Astrocyte (in vitro differentiated cells and primary cell): ENCODE measurements around the gene ADAMTS8. TPM values are rescaled to one million over a fixed set of nuclear protein-coding genes. Genes with fewer than 3 reads are reported as not detected.

ENCODE experiments used
- DNase-seq: peaks from one replicate; pipeline ENCODE4 v3.0.0-alpha.2; 2010; ENCODE audit warnings: low read depth
- FAIRE-seq: peaks from 2 replicates; lab custom pipeline; 2011; peaks lifted over from hg19 to GRCh38; lab: Jason Lieb, UNC
- H2AFZ ChIP-seq: 2 replicates; pipeline ENCODE4 v1.6.0; 2012; ENCODE audit warnings: low read depth, low read length, inconsistent platforms
- H3K27ac ChIP-seq: 2 replicates; pipeline ENCODE4 v1.5.1; 2011; ENCODE audit warnings: low read depth, low read length, inconsistent platforms
- H3K27me3 ChIP-seq: 2 replicates; pipeline ENCODE4 v1.6.0; 2011; ENCODE audit warnings: low read length, inconsistent platforms; ENCODE audit not compliant: insufficient read depth
- H3K36me3 ChIP-seq: 2 replicates; pipeline ENCODE4 v1.5.1; 2011; ENCODE audit warnings: low read length, inconsistent platforms; ENCODE audit not compliant: insufficient read depth
- H3K4me1 ChIP-seq: 2 replicates; pipeline ENCODE4 v1.5.1; 2011; ENCODE audit warnings: low read length, inconsistent platforms; ENCODE audit not compliant: insufficient read depth
- H3K4me2 ChIP-seq: 2 replicates; pipeline ENCODE4 v1.6.0; 2012; ENCODE audit warnings: low read length, inconsistent platforms
- H3K4me3 ChIP-seq: 2 replicates; pipeline ENCODE4 v1.5.1; 2011; ENCODE audit warnings: low read depth, mild to moderate bottlenecking, low read length, inconsistent platforms; ENCODE audit not compliant: insufficient read depth
- H3K79me2 ChIP-seq: 2 replicates; pipeline ENCODE4 v1.6.0; 2012; ENCODE audit warnings: mild to moderate bottlenecking, low read length, inconsistent platforms; ENCODE audit not compliant: insufficient read depth
- H3K9ac ChIP-seq: 2 replicates; pipeline ENCODE4 v1.6.0; 2012; ENCODE audit warnings: mild to moderate bottlenecking, low read length, inconsistent platforms
- H3K9me3 ChIP-seq: 2 replicates; pipeline ENCODE4 v1.5.1; 2012; ENCODE audit warnings: low read depth, mild to moderate bottlenecking, low read length, inconsistent platforms; ENCODE audit not compliant: insufficient read depth
- H4K20me1 ChIP-seq: 2 replicates; pipeline ENCODE4 v1.6.0; 2012; ENCODE audit warnings: low read length, inconsistent platforms; ENCODE audit not compliant: insufficient read depth
- H3K27ac Mint-ChIP-seq: one replicate; pipeline ENCODE4 v1.8.0; 2021; ENCODE audit warnings: mild to moderate bottlenecking, mixed read lengths; ENCODE audit not compliant: unreplicated experiment
- H3K27me3 Mint-ChIP-seq: one replicate; pipeline ENCODE4 v1.8.0; 2021; ENCODE audit warnings: low read depth, mixed read lengths; ENCODE audit not compliant: unreplicated experiment
- H3K36me3 Mint-ChIP-seq: one replicate; pipeline ENCODE4 v1.8.0; 2021; ENCODE audit warnings: low read depth, mixed read lengths; ENCODE audit not compliant: unreplicated experiment
- H3K4me1 Mint-ChIP-seq: one replicate; pipeline ENCODE4 v1.8.0; 2021; ENCODE audit warnings: low read depth, mixed read lengths; ENCODE audit not compliant: unreplicated experiment
- H3K4me3 Mint-ChIP-seq: one replicate; pipeline ENCODE4 v1.8.0; 2021; ENCODE audit warnings: mild to moderate bottlenecking, moderate library complexity, mixed read lengths; ENCODE audit not compliant: unreplicated experiment
- H3K9me3 Mint-ChIP-seq: one replicate; pipeline ENCODE4 v1.8.0; 2021; ENCODE audit warnings: mild to moderate bottlenecking, mixed read lengths; ENCODE audit not compliant: unreplicated experiment
- EZH2 ChIP-seq: IDR thresholded peaks from 2 replicates; pipeline ENCODE4 v1.6.1; 2012; ENCODE audit warnings: mild to moderate bottlenecking, low read length, inconsistent platforms; ENCODE audit not compliant: insufficient read depth
- total RNA-seq: library from RNA; stranded (reverse); gene quantifications from 2 replicates; pipeline ENCODE4 v1.2.1, GENCODE V29; 2021
- TF ChIP-seq, protein P1 (sequence below): IDR thresholded peaks from 2 replicates; pipeline ENCODE4 v1.5.1; 2011; ENCODE audit warnings: low read depth, mild to moderate bottlenecking, inconsistent platforms, low read length, moderate library complexity; ENCODE audit not compliant: insufficient read depth

The ADAMTS8 gene
- total RNA-seq, 1 donor from 2014 or later, result 0.20 TPM

DNA sequence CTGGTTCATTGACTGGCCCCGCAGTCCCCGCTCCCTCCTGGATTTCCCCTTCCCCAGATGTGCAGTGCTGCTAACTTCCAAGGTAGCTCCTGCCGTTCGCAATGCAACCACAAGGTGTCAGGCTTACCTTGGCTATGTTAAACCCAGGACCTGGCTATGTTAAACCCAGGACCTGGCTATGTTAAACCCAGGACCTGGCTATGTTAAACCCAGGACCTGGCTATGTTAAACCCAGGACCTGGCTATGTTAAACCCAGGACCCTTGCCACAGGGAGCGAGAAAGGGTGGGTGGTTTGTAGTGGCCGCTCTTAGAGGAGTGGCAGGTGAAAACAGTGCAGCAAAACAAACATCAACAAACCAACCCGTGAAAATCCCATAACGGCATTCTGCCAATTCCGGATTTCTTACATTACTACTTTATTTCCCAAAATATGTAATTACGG lies 2.9 kb upstream of the ADAMTS8 start:
- no peak overlapping the region for H3K4me2 ChIP-seq
- no peak overlapping the region for H3K27ac ChIP-seq
- peaks cover 36% of the 10 kb centered on the region for H3K27me3 Mint-ChIP-seq
- TF ChIP-seq, protein P1, sequence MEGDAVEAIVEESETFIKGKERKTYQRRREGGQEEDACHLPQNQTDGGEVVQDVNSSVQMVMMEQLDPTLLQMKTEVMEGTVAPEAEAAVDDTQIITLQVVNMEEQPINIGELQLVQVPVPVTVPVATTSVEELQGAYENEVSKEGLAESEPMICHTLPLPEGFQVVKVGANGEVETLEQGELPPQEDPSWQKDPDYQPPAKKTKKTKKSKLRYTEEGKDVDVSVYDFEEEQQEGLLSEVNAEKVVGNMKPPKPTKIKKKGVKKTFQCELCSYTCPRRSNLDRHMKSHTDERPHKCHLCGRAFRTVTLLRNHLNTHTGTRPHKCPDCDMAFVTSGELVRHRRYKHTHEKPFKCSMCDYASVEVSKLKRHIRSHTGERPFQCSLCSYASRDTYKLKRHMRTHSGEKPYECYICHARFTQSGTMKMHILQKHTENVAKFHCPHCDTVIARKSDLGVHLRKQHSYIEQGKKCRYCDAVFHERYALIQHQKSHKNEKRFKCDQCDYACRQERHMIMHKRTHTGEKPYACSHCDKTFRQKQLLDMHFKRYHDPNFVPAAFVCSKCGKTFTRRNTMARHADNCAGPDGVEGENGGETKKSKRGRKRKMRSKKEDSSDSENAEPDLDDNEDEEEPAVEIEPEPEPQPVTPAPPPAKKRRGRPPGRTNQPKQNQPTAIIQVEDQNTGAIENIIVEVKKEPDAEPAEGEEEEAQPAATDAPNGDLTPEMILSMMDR, result peak; percentile 68
- no peak for TF ChIP-seq EZH2
- peaks cover 3% of the 10 kb centered on the region for H3K36me3 Mint-ChIP-seq
- peak; percentile 34 for DNase-seq
- peaks cover 40% of the 10 kb centered on the region for H3K27me3 ChIP-seq
- FAIRE-seq, result no peak
- H2AFZ ChIP-seq, result no peak overlapping the region
- no peak overlapping the region for H3K4me3 ChIP-seq
- peaks cover 12% of the 10 kb centered on the region for H3K4me1 Mint-ChIP-seq
- no peaks in the 10 kb centered on the region for H3K79me2 ChIP-seq
- no peak overlapping the region for H3K9ac ChIP-seq
- no peaks in the 10 kb centered on the region for H3K36me3 ChIP-seq
- H3K4me3 Mint-ChIP-seq, result no peak overlapping the region
- no peaks in the 10 kb centered on the region for H3K9me3 ChIP-seq
- no peaks in the 10 kb centered on the region for H3K9me3 Mint-ChIP-seq
- no peak overlapping the region for H3K27ac Mint-ChIP-seq
- no peaks in the 10 kb centered on the region for H4K20me1 ChIP-seq
- peaks cover 13% of the 10 kb centered on the region for H3K4me1 ChIP-seq

DNA sequence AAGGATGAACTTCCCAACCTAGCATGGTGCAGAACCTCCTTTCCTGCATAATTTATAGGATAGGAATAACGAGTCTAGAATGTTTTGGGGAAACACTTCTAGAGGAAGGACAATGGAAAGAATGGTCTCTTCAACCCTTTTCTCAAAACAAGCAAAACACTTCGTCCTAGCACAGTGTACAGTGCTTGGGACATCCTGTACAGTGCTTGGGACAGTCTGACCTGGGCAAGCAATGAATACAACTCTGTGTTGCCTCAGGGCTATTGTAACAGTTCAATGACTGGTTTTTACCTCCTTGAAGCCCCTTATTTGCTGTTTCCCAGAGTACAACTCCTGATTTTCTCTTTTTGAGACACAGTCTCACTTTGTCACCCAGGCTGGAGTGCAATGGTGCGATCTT lies 1.6 kb upstream of the ADAMTS8 start:
- no peak overlapping the region for H3K4me3 Mint-ChIP-seq
- Histone ChIP-seq H3K27ac (no peak overlapping the region), H4K20me1 (no peaks in the 10 kb centered on the region), H2AFZ (no peak overlapping the region), H3K36me3 (no peaks in the 10 kb centered on the region), H3K4me1 (no peaks in the 10 kb centered on the region), H3K9me3 (no peaks in the 10 kb centered on the region), H3K9ac (no peak overlapping the region), H3K4me3 (no peak overlapping the region), H3K79me2 (no peaks in the 10 kb centered on the region), H3K4me2 (no peak overlapping the region), H3K27me3 (peaks cover 50% of the 10 kb centered on the region)
- H3K36me3 Mint-ChIP-seq, result peaks cover 3% of the 10 kb centered on the region
- H3K27ac Mint-ChIP-seq, result no peak overlapping the region
- no peak for TF ChIP-seq EZH2
- TF ChIP-seq, protein P1, result no peak
- no peak for FAIRE-seq
- peaks cover 3% of the 10 kb centered on the region for H3K4me1 Mint-ChIP-seq
- H3K9me3 Mint-ChIP-seq, result no peaks in the 10 kb centered on the region
- H3K27me3 Mint-ChIP-seq, result peaks cover 50% of the 10 kb centered on the region
- no peak for DNase-seq

DNA sequence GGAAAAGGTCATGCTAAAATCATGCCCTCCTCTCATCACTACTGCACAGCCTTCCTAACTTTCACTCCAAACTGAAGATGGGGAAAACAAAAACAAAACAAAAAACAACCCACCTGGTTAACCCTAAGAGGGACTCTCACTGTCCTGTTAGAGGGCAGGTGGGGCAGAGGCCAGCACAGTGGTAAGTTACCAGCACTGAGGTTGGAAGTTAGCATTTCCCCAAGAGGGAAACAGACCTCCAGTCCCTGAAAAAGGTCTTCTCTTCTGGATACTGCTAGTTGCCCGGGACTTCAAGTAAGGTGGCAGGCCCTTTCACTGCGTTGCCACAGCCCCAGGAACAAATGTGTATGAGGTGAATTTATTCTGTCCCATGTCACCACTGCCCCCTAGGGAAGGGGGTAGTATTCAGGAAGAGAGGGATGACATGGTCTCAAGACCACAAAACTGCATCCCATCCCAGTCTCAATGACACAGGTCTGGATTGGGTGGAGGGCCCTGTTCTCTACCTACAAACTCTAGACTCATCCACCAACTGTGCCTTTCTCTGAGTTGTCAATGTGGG lies 792 bp upstream of the ADAMTS8 start:
- TF ChIP-seq EZH2, result peak; percentile 81
- TF ChIP-seq, protein P1, result no peak
- Histone ChIP-seq H3K9me3 (no peaks in the 10 kb centered on the region), H3K4me1 (no peaks in the 10 kb centered on the region), H3K27ac (no peak overlapping the region), H3K79me2 (no peaks in the 10 kb centered on the region), H3K4me3 (no peak overlapping the region), H3K9ac (no peak overlapping the region), H2AFZ (no peak overlapping the region), H3K27me3 (peaks cover 58% of the 10 kb centered on the region), H4K20me1 (no peaks in the 10 kb centered on the region), H3K4me2 (peak overlapping the region; percentile 81), H3K36me3 (no peaks in the 10 kb centered on the region)
- H3K9me3 Mint-ChIP-seq, result peaks cover 3% of the 10 kb centered on the region
- H3K36me3 Mint-ChIP-seq, result peaks cover 3% of the 10 kb centered on the region
- H3K4me1 Mint-ChIP-seq, result peaks cover 3% of the 10 kb centered on the region
- H3K27me3 Mint-ChIP-seq, result peaks cover 58% of the 10 kb centered on the region
- H3K4me3 Mint-ChIP-seq, result peak overlapping the region; percentile 70
- no peak for DNase-seq
- FAIRE-seq, result no peak
- no peak overlapping the region for H3K27ac Mint-ChIP-seq
